Stimulated activated CD8-positive, alpha-beta memory T cell treated with anti-CD3 and anti-CD28 coated beads, Interleukin-15, amount 100 ng/mL, for 24 hours (primary cell): ENCODE measurements around the gene GLT6D1.
"Not testable (repeated sequence)": the region's sequence is repeated elsewhere in the genome, so short reads cannot be mapped to it uniquely, and the experiment has no call there.

ENCODE experiments used
- DNase-seq: peaks from one replicate; pipeline ENCODE4 v3.0.0-alpha.2; 2020; ENCODE audit warnings: low read depth

GLT6D1 gene

DNA sequence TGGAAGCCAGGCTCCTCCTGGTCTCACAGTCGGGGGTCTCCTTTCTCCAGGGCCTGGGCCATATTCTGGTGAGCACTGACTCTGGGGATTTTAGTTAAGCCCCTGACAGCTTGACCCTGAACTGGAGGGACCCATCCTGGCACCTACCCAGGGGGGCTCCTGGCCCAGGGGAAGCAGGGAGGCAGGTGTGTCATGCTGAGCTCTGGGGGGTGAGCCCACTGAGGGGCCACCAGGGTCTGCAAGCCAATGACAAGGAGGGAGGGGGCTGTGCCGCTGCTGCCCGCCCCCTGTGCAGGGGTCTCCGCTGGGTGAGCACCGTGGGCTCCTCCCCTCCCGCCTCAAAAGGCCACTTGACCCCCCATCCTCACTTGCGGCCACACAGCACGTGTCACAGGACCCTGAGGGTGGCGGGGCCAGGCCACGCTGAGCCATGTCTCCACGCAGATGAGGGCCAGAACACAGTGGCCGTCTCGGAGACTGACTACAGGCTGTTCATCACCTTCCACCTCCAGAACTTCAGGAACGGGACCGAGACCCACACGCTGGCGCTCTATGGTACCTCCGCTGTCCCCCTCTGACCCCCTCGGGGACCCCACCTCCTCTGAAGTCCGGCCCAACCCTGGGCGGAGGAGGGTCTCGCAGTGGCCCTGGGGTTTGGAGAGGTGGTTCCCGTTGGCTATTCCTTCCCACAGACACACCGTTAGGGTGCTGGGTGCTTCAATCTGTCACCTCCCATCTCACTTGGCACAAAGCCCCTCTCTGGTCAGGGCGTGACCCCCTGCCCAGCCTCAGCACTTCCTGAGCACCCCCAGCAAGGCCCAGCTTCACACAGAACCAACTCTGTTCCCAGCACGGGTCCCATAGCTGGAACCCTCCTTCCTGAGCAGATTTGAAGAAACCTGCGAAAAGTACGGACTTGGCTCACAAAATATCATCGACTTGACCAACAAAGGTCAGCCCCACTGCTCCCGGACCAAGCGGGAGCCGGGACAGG is 25.8 kb upstream of the GLT6D1 start:
- no peak for DNase-seq

DNA sequence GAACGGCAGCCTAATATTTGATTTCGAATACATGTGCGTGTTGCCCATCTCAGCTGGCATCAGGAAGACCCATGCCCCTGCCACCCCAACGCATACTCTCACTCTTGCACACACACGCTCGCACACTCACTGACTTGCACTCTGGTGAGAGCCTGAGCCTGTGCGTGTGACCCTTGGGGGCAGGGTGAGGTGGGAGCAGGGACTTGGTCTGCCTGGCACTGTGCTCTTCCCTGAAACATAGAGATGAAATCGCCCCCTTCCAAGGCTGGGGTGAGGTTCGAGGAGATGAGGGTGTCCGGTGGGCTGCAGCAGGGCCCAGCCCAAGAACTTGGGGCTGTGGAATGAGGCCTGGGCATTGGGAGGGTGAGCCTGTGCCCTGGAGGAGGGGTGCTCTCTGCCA is 24.9 kb upstream of the GLT6D1 start:
- no peak for DNase-seq

DNA sequence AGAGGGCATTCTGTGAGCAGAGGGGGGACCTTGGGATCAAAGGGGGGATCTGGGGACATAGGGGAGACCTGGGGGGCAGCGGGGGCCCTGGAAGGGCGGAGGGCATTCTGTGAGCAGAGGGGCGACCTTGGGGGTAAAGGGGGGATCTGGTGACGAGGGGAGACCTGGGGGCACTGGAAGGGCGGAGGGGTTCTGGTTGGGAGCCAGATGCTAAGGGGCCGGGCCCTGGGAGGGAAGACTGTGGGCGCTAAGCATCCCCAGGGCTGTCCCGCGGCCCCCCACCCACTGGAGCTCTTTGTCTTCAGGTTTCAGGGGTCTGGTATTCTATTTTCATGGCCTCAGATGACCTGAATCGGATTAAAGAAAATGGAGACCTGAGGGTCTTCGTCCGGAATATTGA is 24.5 kb upstream of the GLT6D1 start:
- DNase-seq: no peak

DNA sequence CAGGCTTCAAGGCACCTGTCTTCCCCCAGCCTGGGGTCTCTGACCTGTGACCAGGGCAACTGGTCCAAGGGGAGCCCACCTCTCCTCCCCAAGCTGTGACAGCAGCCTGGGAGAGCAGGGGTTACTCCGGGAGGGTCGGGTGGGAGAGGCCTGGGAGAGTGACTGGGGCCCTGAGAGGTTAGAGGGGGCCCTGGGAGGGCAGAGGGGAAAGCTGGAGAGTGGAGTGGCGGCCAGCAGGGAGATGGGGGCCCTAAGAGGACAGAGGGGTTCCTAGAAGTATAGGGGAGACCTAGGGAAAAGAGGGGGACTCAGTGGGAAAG is 24.1 kb upstream of the GLT6D1 start:
- no peak for DNase-seq

DNA sequence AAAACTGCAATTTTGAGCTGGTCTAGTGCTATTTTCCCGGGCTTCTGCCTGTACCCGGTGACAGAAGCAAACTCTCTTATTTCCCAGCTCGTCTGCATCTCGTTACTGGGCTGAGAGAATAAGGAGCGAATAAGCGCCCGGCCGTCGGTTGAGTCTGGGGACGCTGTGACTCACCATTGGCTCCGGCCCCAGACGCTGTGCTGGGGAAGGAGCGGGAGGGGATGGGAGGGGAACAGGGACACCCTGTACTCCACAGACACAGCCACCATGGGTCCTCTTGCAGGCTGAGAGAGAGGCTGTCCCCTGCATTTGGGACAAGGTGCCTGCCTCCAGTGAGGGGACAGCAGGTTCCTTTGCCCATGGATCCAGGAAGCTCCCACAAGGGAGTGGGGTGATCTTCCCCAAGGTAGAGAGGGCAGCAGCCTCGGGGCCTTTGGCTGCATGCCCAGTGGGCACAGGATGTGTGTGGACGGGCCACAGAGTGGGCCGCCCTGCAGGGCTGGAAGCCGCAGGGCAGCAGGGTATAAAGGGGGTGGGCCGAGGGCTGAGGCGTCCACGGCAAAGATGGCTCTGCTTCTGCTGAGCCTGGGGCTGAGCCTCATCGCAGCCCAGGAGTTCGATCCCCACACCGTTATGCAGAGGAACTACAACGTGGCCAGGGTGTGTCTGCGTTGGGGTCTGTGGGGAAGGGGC is 23.6 kb upstream of the GLT6D1 start, which contains the start of gene LCN9:
LCN9 (plus strand) TSS at position 552 of the 693 bp plus-strand sequence; CDS start at position 565, 13 bp downstream.
- DNase-seq: no peak

DNA sequence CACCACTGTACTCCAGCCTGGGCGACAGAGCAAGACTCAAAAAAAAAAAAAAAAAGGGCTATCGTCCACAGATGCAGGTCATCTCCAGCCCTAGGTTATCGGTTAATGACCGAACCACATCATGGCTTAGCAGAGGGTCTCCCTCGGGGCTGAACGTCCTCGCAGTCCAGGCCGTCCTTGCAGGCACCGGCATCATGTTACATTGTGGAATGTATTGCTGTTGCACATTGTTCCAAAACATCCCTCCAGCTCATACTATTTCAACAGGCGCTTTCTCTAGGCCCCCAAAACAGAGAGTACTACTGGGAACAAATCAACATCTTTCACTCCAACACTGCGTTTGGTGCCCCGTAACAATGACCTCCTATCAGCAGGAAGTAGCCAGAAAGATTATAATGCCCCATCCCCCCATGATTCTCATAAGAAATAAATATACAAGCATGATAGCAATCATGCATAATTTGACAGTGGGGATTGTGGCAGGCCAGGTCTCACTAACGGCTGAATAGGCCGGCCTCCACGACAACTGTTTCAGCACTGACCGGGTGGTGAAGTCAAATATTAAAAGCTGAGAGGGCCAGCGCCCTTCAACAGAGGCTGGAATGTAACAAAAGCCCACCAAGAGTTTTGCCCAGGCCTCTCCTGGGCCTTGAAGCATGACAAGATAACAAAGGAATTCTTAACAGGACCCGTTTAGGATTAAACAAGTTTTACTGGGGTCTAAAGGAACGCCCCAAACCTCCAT is 22.6 kb upstream of the GLT6D1 start:
- DNase-seq: no peak

DNA sequence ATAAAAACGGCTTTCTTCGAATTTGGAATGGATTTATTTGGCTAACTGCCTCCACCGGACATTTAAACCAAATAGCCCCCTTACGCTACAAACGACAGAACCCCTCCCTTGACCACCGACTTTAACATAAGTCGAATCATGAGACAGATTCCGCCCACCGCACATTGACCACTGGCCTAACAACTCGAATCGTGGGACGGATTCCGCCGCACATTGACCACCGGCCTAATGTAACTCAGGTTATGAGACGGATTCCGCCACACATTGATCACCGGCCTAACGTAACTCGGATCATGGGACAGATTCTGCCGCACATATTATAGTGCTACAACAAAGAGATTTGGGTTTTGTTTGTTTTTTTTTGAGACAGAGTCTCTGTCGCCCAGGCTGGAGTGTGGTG is 21.1 kb upstream of the GLT6D1 start:
- no peak for DNase-seq

DNA sequence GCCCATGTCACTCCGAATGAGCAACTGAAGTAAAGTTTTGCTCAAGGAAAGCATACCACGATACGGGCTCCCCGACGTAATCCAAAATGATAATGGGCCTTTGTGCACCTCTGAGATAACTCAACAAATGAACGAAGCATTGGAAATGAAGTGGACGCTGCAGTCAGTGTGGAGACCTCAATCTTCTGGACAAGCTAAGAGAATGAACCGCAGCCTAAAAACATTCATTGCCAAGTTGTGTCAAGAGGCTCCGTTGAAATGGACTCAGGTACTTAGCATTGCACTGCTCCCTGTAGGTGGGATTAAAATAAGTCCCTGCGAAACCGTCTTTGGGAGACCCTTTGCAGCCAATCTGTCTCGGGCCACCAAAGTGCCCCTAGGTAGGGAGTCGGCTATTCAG is 19.9 kb upstream of the GLT6D1 start:
- no peak for DNase-seq

DNA sequence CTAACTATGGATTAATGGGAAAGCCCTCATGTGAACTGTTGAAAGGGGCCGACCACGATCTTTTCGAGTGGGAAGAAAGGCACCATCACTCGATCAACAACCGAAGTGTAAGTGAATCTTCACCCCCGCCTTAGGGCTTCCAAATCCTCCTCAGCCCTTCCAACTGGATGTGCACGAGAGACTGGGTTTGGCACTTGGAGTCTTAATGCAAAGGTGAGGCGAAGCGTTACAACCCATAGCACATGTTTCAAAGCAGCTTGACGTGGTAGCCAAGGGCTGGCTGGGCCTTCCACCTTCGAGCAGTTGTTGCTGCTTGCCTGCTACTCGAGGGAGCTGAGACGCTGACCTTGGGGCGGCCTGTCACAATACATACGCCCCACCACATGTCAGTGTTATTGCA is 18.1 kb upstream of the GLT6D1 start:
- DNase-seq: no peak

DNA sequence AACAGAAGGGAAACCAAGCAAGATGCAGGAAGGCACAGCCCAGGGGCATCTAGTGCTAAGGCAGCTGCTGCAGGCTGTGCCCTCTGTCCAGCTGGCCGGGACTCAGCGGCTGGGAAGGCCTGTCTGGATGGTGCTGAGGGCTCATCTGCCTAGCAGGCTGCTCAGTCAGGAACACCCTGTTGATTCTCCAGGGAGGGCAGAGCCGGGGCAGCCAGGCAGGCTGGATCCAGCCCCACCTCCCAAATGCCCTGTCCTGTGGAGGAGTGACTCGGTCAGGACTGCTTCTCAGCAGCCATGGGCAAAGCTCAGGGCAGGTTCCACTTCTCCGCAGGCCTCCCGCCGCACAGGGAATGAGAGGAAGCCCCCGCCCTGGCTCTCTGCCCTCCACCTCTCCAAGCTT is 16.0 kb upstream of the GLT6D1 start:
- DNase-seq: no peak

DNA sequence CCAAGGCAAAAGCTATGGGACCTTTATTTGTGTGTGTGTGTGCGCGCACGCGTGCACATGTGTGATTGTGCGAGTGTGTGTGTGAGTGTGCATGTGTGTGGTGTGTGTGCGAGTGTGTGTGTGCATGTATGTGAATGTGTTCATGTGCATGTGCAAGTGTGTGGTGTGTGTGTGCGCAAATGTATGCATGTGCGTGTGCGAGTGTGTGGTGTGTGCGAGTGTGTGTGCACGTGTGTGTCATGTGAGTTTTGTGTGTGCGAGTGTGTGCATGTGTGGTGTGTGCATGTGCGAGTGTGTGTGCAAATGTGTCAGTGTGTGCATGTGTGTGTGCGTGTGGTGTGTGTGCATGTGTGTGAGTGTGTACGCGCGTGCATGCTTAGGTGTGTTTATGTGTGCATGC is 11.1 kb upstream of the GLT6D1 start:
- DNase-seq: no peak

DNA sequence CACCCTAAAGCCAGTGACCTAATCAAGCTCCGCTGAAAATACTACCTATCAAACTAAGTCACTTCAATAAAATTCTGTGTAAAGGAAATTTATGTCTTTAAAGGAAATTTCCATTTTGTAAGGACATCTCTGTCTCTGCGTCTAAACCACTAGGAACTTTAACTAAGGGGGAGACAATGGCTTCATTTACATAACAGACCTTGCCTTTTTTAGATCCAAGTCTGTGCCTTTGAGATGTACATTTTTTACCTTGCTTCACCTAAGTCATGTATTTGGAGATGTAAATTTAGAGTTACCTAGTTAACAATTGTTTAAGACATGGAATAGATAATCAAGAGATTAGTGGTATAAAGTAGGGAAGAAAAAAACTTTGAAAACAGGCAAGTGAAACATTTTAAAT is 10.2 kb upstream of the GLT6D1 start:
- DNase-seq: no peak

DNA sequence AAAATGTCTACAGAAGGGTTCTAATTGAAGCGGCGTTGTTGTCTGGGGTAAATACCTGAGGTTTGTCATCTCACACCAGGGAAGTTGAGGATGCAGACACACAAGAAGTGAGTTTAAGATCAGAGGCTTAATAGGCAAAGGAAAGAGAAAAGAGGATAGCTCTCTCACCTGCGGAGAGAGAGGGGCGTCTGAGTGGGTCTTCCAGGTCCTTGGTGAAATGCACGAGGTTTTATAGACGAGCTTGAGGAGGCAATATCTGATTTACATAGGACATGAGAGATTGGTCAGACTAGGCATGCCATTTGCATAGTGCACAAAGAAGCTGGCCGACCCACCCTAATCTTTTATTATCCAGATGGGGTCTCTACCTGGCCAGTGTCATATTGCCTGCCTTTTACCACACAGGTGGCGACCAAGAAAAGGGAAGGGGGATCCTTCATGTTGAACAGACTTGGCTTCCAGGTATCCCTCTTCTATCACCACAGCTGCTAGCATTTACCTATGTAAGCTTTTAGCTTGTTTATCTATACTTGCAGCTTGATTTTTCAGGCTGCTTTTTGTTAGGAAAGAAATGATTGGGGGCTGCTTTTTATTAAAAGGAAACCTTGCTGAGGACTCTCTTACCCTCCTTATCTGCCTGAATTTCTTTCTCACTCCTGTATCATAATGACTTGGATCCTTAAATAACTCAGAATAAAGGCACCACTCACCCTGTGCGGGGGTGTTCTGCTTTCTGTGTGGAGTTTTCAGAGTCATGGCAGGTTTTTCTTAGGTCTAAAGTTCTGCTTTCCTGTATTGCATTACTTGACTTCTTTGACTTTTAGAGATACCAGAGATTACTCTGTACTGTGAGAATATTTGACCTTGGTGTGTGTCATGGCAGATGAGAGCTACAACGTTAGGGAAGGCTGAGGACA is 9.4 kb upstream of the GLT6D1 start:
- no peak for DNase-seq

DNA sequence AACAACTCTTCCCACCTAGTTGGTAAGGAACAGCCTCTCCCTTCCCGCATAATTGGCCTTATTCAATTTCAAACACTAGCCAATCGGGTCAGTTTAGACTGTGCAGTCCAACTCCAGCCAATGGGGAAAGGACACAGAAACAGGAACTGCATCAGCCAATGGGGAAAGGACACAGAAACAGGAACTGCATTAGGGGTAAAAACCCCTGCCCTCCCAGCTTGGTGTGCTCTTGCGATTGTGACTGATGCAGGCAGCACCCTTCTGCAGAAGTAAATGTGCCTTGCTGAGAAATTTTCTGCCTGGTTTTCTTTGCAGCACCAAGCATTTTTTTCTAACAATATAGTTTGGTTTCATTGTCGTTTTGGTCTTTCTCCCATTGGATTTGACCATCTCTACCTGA is 8.5 kb upstream of the GLT6D1 start:
- DNase-seq: no peak

DNA sequence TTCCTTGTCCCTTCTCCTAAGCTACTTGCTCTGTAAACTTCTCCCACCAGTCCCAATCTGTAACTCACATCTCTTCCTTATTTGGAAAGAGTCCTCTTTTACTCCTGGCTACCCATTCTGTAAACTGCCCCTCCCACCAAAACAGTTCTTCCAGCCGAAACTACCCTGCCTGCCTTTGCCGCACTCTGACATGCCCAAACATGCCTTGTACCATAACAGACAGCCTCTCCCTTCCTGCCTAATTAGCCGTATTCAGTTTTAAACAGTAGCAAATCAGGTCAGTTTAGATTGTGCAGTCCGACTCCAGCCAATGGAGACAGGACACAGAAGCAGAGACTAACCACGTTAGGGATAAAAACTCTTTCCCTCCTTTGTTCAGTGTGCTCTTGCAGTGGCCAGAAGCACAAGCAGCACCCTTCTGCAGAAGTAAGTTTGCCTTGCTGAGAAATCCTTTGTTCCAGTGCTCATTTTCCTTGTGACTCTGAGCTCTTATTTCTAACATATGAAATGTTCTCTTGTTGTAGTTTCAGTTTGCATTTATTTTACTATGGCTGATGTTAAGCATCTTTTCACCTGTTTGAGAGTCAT is 5.4 kb upstream of the GLT6D1 start:
- no peak for DNase-seq

DNA sequence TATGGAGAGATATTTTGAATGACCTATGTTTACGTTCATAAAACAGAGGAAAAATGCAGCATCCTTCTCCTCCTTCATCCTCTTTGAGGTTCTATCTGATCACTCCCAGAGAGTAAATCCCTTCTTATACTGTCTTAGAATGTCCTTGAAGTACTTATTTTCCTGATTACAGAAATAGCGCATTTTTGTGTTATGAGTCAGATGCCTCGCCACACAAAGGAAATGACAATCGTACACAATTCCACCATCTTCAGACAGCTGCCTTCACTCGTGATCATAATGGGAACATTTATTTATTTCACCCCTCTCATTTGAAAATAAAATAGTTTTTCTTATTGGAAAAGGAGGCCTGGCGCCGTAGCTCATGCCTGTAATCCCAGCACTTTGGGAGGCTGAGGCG is 2.4 kb upstream of the GLT6D1 start:
- no peak for DNase-seq

DNA sequence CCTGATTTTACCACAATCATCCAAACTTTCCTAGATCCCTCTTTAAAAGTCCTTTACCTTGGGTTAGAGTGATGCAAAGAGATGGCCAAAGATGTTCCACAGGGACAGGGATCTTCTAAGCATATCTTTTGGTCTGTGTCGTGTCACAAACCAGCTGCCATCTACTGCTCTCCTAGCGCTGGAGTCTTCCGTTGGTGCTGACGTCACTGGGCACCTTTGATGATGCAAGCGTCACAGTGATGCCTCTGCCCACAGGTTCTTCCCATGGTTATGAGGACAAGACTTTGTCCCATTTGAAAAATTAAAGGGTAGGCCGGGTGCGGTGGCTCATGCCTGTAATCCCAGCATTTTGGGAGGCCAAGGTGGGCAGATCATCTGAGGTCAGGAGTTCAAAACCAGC is 1.7 kb upstream of the GLT6D1 start:
- no peak for DNase-seq

DNA sequence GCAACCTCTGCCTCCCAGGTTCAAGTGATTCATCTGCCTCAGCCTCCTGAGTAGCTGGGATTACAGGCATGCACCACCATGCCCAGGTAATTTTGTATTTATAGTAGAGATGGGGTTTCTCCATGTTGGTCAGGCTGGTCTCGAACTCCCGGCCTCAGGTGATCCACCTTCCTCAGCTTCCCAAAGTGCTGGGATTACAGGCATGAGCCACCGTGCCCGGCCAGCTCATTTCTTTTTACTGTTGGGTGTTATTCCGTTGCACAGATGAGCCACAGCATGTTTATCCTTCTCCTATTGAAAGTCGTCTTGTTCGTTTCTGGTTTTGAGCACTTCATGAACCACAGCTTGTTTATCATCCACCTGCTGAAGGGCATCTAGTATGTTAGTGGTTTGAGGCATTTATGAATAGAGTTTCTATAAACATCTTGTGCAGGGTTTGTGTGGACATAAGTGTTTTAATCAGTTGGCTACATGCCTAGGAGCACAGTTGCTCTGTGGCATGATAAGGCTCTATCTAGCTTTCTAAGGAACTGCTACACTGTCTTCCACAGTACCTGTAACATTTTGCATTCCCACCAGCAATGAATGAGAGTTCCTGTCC is 2.3 kb downstream of the GLT6D1 start:
- DNase-seq: not testable (repeated sequence)

DNA sequence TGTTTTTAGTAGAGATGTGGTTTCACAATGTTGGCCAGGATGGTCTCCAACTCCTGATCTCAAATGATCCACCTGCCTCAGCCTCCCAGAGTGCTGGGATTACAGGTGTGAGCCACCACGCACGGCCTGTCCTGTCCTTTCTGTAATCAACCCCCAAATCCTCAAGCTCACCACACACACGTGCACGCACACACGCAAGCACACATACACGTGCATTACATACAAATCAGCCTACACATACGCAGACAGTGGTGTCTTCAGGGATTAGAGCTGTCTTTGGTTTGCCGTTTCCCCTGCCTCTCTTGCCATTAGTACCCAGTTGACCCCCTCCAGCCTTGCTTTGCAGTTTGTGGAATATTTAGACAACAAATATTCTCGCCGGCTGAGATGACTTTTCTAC is 6.5 kb downstream of the GLT6D1 start:
- no peak for DNase-seq

DNA sequence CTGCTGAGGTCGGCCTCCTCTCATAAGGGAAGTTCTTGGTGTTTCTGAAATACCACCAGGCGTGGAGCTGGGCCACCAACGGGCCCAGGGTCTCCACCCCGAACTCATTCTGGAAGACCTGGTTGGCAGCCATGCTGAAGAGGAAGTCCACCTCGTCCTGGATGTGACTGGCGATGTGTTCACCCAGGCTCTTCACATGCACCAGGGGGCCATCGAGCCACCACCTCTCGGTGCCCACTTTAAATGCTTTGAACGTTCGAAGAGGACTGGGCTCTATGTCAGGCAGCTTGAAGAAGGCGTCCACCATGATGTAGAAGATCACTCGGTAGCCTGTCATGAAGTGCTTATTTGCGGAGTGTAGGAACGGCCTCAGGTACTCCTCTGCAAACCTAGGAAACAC is 15.1 kb downstream of the GLT6D1 start:
- DNase-seq: no peak
